GM12874 (cell line): Measurements from ENCODE around the gene RGS11.

Experiments
- CTCF ChIP-seq: IDR thresholded peaks from 2 replicates; pipeline ENCODE4 v1.5.1; 2011; ENCODE audit warnings: low read depth, mild to moderate bottlenecking, control low read depth, low read length, moderate library complexity; ENCODE audit not compliant: insufficient read depth

Gene RGS11

DNA sequence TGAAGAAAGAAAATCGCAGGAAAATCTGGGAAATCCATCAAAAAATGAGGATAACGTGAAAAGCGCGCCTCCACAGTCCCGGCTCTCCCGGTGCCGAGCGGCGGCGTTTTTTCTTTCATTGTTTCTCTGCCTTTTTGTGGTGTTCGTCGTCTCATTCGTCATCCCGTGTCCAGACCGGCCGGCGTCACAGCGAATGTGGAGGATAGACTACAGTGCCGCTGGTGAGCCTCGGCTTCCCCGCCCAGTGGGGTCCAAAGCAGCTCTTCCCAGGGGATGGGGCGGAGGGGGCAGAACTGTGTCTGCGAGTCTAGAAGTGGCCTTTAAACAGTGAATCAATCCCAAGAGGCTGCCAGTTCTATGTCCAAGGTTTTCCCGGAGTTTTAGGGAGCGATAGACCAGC lies 21.3 kb downstream of the RGS11 start:
- no peak for TF ChIP-seq CTCF

- TF ChIP-seq CTCF, result no peak
Observed at GRCh38 chr16:253833-254232, 21.9 kb downstream of the RGS11 start.

DNA sequence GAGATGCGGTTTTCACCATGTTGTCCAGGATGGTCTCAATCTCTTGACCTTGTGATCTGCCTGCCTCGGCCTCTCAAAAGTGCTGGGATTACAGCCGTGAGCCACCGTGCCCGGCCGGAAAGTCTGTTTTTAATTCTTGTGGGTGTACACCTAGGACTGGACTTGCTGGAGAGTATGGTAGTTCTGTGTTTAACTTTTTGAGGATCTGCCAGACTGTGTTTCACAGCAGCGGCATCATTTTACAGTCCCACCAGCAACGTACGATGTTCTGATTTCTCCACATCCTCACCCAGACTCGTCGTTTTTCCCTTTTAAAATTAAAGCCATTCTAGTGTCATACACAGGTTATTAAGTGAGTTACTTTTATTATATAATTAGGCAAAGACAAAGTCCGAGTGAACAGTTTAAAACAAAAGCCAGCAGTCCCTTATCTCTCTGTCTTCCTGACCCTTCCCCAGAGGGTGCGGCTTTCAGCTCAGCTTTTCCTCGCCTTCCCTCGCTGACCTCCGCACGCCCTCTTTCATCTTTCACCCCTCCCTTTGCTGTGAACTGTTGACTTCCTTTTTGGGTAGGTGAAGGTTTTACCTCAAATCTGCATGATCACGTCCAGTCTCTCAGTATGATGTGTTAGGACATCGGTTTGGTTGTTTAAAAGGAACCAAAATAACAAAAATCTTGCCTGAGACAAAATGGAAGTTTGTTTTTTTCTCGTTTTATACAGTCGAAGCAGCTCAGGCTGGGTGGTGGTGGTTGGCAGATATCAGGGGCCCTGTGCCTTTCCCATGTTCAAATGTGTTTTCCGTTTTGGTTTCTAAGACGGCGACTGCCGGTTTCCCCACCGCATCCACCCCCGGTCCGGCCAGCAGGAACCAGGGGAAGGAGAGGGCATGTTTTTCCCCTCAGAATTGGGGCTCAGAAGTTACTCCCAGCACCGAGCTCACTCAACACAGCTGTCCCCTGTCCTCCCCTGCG lies 23.1 kb downstream of the RGS11 start:
- no peak for TF ChIP-seq CTCF

GRCh38 chr16:249431-249830 lies 26.3 kb downstream of the RGS11 start:
- TF ChIP-seq CTCF, result no peak

DNA sequence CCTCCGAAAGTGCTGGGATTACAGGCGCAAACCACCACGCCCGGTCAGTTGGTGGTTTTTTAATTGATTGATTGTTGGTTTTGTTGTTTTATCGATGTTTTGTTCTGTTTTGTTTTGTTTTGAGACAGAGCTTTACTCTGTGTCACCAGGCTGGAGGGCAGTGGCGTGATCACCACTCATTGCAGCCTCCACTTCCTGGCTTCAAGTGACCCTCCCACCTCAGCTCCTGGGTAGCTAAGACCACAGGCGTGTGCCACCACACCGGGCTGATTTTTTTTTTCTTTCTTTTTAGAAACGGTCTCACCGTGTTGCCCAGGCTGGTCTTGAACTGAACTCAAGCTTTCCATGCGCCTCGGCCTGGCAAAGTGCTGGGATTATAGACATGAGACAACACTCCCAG lies 28.7 kb downstream of the RGS11 start:
- TF ChIP-seq CTCF, result no peak

DNA sequence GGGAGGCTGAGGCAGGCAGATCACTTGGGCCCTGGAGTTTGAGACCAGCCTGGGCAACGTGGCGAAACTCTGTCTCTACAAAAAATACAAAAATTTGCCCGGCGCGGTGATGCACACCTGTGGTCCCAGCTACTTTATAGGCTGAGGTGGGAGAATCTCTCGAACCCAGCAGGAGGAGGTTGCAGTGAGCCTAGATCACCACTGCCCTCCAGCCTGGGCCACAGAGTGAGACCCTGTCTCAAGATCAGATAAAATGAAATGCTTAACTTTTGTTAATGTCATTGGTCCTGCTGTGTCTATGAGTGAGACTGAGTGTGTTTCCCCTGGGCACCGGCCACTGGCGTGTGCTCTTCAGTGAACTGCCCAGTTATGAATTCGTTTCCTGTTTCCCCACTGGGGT lies 30.6 kb downstream of the RGS11 start:
- no peak for TF ChIP-seq CTCF

DNA sequence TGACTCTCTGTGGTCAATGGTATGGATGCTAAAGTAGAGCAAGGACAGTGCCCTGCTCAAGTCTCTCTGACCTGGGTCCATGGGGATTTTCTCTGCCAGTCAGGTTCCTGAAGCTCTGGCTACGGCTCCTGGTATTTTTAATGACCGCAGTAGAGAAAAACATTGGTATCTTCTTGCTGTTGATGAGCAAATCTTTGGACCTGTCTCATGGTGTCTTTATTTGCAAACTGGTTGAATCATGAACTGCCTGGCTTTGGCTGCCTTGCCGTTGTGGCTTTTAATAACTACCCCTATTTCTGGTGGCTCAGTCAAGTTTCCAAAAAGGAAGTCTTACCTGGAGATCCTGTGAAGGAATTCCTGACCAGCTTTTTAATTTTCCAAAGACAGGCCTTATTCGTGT lies 32.4 kb downstream of the RGS11 start:
- no peak for TF ChIP-seq CTCF
